T-helper 2 cell treated with Interferon-gamma antibody and Interleukin-4, amounts not matched to agents 5 μg/mL and 100 μg/mL, for 36 hours (primary cell): ENCODE results near the gene KPNA2.
"Not testable (repeated sequence)": the region's sequence is repeated elsewhere in the genome, so short reads cannot be mapped to it uniquely, and the experiment has no call there.

Experiments
- DNase-seq: peaks from one replicate; pipeline ENCODE4 v3.0.0; 2021; ENCODE audit warnings: low spot score
- H3K27ac Mint-ChIP-seq: one replicate; pipeline ENCODE4 v1.8.0; 2021; ENCODE audit warnings: mild to moderate bottlenecking, mixed read lengths
- H3K27me3 Mint-ChIP-seq: one replicate; pipeline ENCODE4 v1.8.0; 2021; ENCODE audit warnings: low read depth, mixed read lengths
- H3K36me3 Mint-ChIP-seq: one replicate; pipeline ENCODE4 v1.8.0; 2021; ENCODE audit warnings: low read depth, mixed read lengths
- H3K4me1 Mint-ChIP-seq: one replicate; pipeline ENCODE4 v1.8.0; 2021; ENCODE audit warnings: low read depth, mixed read lengths
- H3K4me3 Mint-ChIP-seq: one replicate; pipeline ENCODE4 v1.8.0; 2022; ENCODE audit warnings: mild to moderate bottlenecking, moderate library complexity, mixed read lengths
- H3K9me3 Mint-ChIP-seq: one replicate; pipeline ENCODE4 v1.8.0; 2021; ENCODE audit warnings: mixed read lengths

The KPNA2 gene

DNA sequence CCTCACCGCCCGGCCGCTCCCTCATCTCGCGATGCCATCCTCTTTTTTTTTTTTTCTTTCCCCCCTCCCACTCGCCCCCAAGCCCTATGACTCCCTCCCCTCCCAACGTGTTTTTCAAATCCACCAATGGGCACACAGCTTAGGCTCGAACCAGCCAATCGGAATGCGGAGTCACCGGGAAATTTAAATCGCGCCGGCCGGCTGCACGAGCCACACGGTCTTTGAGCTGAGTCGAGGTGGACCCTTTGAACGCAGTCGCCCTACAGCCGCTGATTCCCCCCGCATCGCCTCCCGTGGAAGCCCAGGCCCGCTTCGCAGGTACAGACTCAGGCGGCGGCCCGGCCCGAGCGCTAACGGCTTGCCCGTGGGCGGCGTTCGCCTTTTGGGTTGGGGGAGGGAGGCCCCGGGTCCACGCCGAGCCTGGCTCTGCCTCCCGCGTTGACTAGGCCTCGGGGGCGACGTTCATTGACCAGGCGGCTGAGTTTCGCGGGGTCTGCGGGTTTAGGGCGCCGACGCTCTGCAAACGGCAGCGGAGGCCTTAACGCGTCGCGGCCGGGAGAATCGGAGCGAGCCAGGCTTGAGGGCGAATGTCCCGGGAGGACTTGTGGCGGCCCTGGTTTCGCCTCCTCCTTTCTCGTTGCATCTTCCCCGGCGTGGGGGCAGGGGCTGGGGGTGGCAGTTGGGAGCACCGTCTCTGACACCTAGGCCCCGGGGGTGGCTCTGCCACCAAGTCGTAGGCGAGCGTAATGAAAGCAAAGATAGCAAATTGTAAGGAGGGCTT, at the start of gene KPNA2:
Gene KPNA2 (plus strand): TSS at position 213 of the 781 bp plus-strand sequence. CDS start 1,398 bp downstream, outside the sequence.
- Mint-ChIP-seq H3K9me3 (no peaks in the 10 kb centered on the region), H3K36me3 (peaks cover 35% of the 10 kb centered on the region), H3K4me3 (peak within 1 kb of the TSS; percentile 93)

GRCh38 chr17:67990909-67991308, 44.6 kb upstream of the KPNA2 start:
- DNase-seq: no peak
- Mint-ChIP-seq H3K4me3 (no peak overlapping the region), H3K36me3 (no peaks in the 10 kb centered on the region)

More for the DNA sequence above, at the start of gene KPNA2:
- Mint-ChIP-seq H3K27me3 (peaks cover 2% of the 10 kb centered on the region), H3K4me1 (peaks cover 17% of the 10 kb centered on the region), H3K27ac (peak within 1 kb of the TSS; percentile 96)
- peak; percentile 92 for DNase-seq

GRCh38 chr17:67992548-67993152, 42.9 kb upstream of the KPNA2 start:
- Mint-ChIP-seq H3K4me1 (peaks cover 30% of the 10 kb centered on the region), H3K27me3 (peaks cover 19% of the 10 kb centered on the region), H3K36me3 (no peaks in the 10 kb centered on the region), H3K4me3 (peak overlapping the region; percentile 90), H3K27ac (peak overlapping the region; percentile 85), H3K9me3 (no peaks in the 10 kb centered on the region)
- DNase-seq: peak; percentile 27

More at GRCh38 chr17:67990909-67991308, 44.6 kb upstream of the KPNA2 start:
- Mint-ChIP-seq H3K27ac (no peak overlapping the region), H3K4me1 (peaks cover 24% of the 10 kb centered on the region), H3K9me3 (no peaks in the 10 kb centered on the region), H3K27me3 (peaks cover 13% of the 10 kb centered on the region)

DNA sequence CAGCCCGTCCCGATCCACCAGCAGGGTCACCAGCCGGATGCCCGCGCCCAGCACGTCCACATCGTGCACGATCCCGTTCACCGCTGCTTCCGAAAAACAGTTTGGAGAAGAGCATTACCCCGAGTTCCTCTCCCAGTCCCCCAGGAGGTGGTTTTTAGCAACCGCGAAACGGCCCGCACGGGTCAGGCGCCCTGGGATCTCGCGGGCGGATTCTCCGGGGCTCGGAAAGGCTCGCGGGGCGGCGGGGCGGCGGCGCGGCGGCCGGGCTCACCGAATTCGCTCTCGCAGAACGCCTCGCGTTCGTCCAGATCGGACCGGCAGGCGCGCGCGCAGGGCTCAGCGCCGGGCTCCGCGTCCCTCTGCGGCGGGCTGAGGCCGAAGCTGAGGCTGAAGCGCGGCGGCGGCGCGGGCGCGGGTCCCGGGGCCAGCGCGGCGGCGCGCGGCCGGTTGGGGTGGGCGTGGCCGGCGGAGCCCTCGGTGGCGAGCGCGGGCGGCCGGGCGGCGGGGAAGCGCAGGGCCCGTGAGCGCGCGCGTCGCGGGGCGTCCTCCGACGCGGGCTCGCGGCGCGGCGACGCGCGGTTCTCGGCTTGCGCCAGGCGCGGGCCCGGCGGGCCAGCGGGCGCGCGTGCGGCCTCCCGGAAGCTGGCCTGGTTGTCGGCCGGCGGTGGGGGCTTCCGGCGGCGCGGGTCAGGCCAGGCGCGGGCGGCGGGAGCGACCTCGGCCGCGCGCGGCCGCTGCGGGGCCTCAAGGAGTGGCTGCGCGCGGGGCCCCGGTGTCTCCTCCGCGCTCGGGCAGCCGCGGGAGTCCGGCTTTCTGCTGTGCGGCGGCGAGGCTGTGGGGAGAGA, 42.2 kb upstream of the KPNA2 start:
- H3K36me3 Mint-ChIP-seq: no peaks in the 10 kb centered on the region
- peaks cover 30% of the 10 kb centered on the region for H3K4me1 Mint-ChIP-seq
- H3K27ac Mint-ChIP-seq: peak overlapping the region; percentile 85
- DNase-seq: peak; percentile 84
- peak overlapping the region; percentile 90 for H3K4me3 Mint-ChIP-seq
- H3K27me3 Mint-ChIP-seq: peaks cover 20% of the 10 kb centered on the region
- H3K9me3 Mint-ChIP-seq: no peaks in the 10 kb centered on the region

- H3K9me3 Mint-ChIP-seq: no peaks in the 10 kb centered on the region
- H3K27me3 Mint-ChIP-seq: peaks cover 23% of the 10 kb centered on the region
- no peak for DNase-seq
Observed at GRCh38 chr17:67993998-67994361, 41.6 kb upstream of the KPNA2 start.

DNA sequence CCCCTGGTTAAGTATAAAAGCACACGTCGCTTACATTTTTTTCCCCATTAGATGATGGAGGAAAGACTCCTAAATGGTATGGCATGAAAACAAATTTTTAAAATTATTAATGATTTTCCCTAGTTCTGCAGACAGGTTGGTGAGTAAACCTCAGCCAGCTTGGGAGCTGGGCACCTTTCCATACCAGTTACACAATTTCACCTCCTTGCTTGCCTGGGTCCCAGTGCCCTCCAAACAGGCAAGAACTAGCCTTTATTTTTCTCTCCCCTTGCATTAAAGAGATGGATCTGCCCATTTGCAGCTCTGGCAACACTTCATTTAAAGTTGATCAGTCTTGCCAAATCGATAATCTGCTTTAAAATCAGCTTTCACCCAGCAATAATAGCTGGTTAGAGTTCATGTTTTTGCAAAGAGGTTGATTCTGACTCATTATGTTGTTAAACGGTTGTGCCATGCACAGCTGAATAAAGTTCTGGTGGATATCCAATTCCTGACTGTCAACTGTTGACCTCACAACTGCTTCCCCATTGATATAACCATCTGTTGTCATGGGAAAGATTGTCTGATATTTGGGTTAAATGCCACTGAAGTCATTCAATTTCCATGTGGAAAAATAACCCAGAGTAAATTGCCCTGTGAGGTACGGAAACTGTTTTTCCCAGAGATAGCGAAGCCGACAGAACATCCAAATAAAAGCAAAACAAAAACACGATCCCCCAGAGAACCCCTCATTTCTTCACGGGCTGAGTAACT, 40.5 kb upstream of the KPNA2 start:
- peaks cover 30% of the 10 kb centered on the region for H3K4me1 Mint-ChIP-seq
- H3K36me3 Mint-ChIP-seq: no peaks in the 10 kb centered on the region
- peak overlapping the region; percentile 88 for H3K4me3 Mint-ChIP-seq
- no peak for DNase-seq
- H3K27ac Mint-ChIP-seq: peak overlapping the region; percentile 83
- peaks cover 23% of the 10 kb centered on the region for H3K27me3 Mint-ChIP-seq
- H3K9me3 Mint-ChIP-seq: no peaks in the 10 kb centered on the region

More at GRCh38 chr17:67993998-67994361, 41.6 kb upstream of the KPNA2 start:
- peak overlapping the region; percentile 83 for H3K27ac Mint-ChIP-seq
- H3K4me3 Mint-ChIP-seq: peak overlapping the region; percentile 88
- H3K4me1 Mint-ChIP-seq: peaks cover 30% of the 10 kb centered on the region
- no peaks in the 10 kb centered on the region for H3K36me3 Mint-ChIP-seq

DNA sequence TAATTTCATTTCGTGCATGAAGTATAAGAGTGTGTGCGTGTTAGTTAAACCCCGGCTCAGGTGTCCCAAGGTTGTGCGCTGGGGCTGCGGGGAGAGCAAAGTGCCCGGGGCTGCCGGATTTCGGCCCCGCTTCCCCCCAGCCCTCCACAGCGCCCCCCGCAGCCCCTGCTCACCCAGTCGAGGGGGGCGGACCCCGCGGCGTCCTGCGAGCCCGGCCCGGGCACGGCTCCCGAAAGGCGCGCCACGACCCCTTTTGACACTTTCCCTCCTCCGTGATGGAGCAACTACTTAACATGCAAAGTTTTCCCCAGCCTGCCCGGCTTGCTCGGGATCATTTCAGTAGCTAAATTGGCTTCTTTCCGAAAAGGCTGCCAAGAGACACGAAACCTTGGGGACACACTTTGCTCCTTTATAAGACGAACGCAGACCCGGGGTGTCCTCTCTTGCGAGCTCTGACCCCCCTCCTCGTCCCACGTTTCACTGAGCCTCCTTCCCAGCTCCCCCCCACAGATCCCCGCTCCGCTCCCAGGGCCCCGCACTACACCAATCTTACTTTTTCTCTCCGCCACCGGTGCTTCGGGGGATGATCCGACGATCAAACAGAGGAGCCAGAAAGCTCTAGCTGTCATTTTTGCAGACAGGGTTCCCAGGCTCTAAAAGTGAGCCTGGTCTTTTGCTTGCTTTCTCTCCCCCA, 39.8 kb upstream of the KPNA2 start:
- Mint-ChIP-seq H3K27me3 (peaks cover 23% of the 10 kb centered on the region), H3K4me1 (peaks cover 30% of the 10 kb centered on the region), H3K4me3 (peak overlapping the region; percentile 88), H3K36me3 (no peaks in the 10 kb centered on the region), H3K27ac (peak overlapping the region; percentile 34), H3K9me3 (no peaks in the 10 kb centered on the region)
- DNase-seq: no peak

GRCh38 chr17:67996301-67997171, 39.0 kb upstream of the KPNA2 start, which contains the start of gene C17orf58:
Gene C17orf58, minus strand, starts transcription at chr17:67996469. Its CDS starts 271 bp downstream, at chr17:67996198.
- Mint-ChIP-seq H3K4me1 (peaks cover 30% of the 10 kb centered on the region), H3K4me3 (peak within 1 kb of the TSS; percentile 88), H3K27me3 (peaks cover 23% of the 10 kb centered on the region), H3K27ac (peak within 1 kb of the TSS; percentile 34)
- peak; percentile 28 for DNase-seq
- H3K36me3 Mint-ChIP-seq, H3K9me3 Mint-ChIP-seq: not testable (repeated sequence)

- H3K4me3 Mint-ChIP-seq: no peak overlapping the region
- no peak overlapping the region for H3K27ac Mint-ChIP-seq
- no peaks in the 10 kb centered on the region for H3K9me3 Mint-ChIP-seq
- DNase-seq: no peak
- H3K27me3 Mint-ChIP-seq: peaks cover 23% of the 10 kb centered on the region
- no peaks in the 10 kb centered on the region for H3K36me3 Mint-ChIP-seq
- peaks cover 22% of the 10 kb centered on the region for H3K4me1 Mint-ChIP-seq
Observed at GRCh38 chr17:67998466-67998865, 37.1 kb upstream of the KPNA2 start.

DNA sequence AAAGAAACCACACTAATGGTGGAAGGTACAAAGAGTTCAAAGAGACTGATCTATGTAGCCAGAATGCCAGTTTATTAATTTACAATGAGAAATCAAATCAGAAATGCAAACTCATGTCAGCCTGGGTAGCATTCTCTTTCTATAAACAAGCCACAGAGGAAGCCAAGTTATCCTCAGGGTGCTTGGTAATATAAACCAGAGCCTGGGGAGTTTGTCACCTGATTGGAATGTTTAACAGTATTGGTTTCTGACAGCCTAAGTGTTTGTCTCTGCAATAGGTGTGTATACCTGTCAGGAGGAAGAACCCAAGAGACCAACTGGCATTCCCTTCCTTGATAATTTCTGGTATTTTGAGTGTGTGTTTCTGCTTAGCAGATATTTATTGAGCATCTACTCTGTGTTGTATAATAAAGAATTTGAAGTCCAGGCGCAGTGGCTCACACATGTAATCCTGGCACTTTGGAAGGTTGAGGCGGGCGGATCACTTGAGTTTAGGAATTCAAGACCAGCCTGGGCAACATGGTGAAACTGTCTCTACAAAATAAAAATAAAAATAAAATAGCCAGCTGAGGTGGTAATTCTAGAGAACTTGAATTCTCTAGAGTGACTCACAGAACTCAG, 36.1 kb upstream of the KPNA2 start:
- no peaks in the 10 kb centered on the region for H3K9me3 Mint-ChIP-seq
- peaks cover 20% of the 10 kb centered on the region for H3K4me1 Mint-ChIP-seq
- H3K27ac Mint-ChIP-seq: no peak overlapping the region
- H3K4me3 Mint-ChIP-seq: no peak overlapping the region
- H3K36me3 Mint-ChIP-seq: no peaks in the 10 kb centered on the region
- no peak for DNase-seq
- peaks cover 23% of the 10 kb centered on the region for H3K27me3 Mint-ChIP-seq

DNA sequence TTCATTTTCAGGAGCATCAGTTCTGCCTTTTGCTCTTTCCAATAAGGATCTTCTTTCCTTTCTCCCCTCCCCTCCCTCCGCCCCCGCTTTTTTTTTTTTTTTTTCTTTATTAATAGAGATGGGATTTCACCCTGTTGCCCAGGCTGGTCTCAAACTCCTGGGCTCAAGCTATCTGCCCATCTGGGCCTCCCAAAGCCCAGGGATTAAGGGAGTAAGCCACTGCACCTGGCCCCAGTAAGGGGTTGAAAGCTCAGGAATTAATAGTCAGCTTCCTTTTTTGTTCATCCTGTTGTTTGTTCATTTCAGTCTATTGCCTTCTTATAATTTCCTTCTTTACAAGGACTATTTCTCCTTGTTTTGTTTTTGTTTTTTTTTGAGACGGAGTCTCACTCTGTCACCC, 31.3 kb upstream of the KPNA2 start:
- Mint-ChIP-seq H3K9me3 (no peaks in the 10 kb centered on the region), H3K4me3 (no peak overlapping the region), H3K27me3 (peaks cover 3% of the 10 kb centered on the region), H3K27ac (no peak overlapping the region), H3K36me3 (no peaks in the 10 kb centered on the region), H3K4me1 (no peaks in the 10 kb centered on the region)
- no peak for DNase-seq

- Mint-ChIP-seq H3K27ac (no peak overlapping the region), H3K27me3 (peaks cover 3% of the 10 kb centered on the region), H3K36me3 (no peaks in the 10 kb centered on the region), H3K4me3 (no peak overlapping the region), H3K4me1 (peaks cover 4% of the 10 kb centered on the region), H3K9me3 (no peaks in the 10 kb centered on the region)
- no peak for DNase-seq
Observed at GRCh38 chr17:68006797-68007196, 28.7 kb upstream of the KPNA2 start.
